LNCaP clone FGC (cell line): ENCODE data around the gene AKR1D1.

Experiments
- DNase-seq: peaks from one replicate; pipeline ENCODE4 v3.0.0-alpha.2; 2011; ENCODE audit warnings: low read depth
- H3K4me3 ChIP-seq: 2 replicates; pipeline ENCODE4 v1.5.1; 2011; ENCODE audit warnings: mild to moderate bottlenecking, low read depth, low read length, control low read depth
- TF ChIP-seq, protein P1 (sequence below): IDR thresholded peaks from 2 replicates; pipeline ENCODE4 v1.5.1; 2012; ENCODE audit warnings: mild to moderate bottlenecking; ENCODE audit not compliant: control insufficient read depth, insufficient read depth; ENCODE audit errors: extremely low read depth

AKR1D1 gene

DNA sequence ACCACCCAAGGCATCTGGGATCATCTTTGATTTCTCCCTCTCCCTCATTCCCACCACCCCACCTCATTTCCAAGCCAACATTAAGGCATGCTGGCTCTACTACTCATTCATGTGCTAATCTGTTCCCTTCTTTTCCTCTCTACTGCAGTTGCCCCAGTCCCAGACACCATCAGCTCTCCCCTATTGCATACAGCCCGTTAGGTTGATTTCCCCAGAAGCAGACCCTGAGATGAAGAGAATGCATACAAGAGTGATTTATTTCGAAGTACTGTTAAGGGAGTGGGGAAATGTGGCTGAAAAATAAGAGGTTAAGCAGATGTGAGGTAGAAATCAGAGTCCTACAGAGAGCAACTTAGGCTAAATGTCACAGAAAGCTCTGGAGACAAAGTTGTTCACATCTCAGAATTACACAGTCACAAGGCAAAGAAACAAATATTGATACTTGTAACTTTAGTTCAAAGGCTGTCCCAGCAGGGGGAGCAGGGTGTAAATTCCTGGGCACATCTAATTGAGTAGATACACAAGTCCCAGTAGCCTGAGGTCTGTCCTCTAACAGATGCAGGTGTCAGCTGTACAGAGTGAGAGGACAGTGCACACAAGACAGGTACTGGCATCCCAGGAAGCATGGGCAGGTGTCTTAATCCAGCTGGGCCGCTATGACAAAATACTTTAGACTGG lies 20.9 kb downstream of the AKR1D1 start:
- TF ChIP-seq, protein P1, sequence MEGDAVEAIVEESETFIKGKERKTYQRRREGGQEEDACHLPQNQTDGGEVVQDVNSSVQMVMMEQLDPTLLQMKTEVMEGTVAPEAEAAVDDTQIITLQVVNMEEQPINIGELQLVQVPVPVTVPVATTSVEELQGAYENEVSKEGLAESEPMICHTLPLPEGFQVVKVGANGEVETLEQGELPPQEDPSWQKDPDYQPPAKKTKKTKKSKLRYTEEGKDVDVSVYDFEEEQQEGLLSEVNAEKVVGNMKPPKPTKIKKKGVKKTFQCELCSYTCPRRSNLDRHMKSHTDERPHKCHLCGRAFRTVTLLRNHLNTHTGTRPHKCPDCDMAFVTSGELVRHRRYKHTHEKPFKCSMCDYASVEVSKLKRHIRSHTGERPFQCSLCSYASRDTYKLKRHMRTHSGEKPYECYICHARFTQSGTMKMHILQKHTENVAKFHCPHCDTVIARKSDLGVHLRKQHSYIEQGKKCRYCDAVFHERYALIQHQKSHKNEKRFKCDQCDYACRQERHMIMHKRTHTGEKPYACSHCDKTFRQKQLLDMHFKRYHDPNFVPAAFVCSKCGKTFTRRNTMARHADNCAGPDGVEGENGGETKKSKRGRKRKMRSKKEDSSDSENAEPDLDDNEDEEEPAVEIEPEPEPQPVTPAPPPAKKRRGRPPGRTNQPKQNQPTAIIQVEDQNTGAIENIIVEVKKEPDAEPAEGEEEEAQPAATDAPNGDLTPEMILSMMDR = peak; percentile 59
- H3K4me3 ChIP-seq = no peak overlapping the region
- peak; percentile 52 for DNase-seq

DNA sequence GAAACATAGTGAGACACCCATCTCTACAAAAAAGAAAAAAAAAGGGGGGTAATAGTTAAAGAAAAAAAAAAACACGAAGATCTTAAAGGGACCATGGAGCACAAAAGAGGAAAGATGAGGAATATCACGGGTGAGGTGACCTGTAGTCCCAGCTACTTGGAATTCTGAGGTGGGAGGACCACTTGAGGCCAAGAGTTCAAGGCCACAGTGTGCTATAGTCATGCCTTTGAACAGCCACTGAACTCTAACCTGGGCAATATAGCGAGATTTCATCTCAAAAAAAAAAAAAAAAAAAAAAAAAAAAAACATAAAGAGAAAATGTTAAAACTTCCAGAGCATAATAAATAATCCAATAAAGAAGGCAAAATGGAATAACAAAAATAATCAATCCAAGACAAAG lies 23.6 kb downstream of the AKR1D1 start:
- no peak overlapping the region for H3K4me3 ChIP-seq
- TF ChIP-seq, protein P1 = no peak
- DNase-seq = no peak

DNA sequence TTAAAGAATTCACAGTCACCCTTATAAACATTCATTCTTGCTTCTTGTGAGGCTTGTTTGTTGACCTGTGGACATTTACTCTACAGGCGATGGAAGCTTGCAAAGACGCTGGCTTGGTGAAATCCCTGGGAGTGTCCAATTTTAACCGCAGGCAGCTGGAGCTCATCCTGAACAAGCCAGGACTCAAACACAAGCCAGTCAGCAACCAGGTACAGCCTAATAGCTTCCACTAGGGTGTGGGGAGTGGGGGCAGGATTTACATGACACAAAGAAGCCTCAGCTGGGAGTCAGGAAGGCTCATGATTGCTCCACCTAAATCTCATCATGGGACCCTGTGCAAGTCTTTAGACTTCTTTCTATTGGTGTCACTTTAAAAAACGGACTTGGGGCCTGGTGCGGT lies 29.0 kb downstream of the AKR1D1 start:
- TF ChIP-seq, protein P1 = no peak
- no peak overlapping the region for H3K4me3 ChIP-seq
- no peak for DNase-seq

DNA sequence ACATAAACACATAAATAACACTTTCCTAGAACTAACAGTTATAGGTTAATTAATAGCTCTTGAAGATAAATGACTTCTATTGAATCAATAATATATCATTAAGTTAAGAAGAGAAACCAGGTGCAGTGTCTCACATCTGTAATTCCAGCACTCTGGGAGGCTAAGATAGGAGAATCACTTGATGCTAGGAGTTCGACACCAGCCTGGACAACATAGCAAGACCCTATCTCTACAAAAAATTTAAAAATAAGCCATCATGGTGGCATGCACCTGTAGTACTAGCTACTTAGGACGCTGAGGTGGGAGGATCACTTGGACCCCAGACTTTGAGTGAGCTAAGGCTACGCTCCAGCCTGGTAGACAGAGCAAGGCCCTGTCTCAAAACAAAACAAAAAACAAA lies 38.8 kb downstream of the AKR1D1 start:
- DNase-seq = no peak

DNA sequence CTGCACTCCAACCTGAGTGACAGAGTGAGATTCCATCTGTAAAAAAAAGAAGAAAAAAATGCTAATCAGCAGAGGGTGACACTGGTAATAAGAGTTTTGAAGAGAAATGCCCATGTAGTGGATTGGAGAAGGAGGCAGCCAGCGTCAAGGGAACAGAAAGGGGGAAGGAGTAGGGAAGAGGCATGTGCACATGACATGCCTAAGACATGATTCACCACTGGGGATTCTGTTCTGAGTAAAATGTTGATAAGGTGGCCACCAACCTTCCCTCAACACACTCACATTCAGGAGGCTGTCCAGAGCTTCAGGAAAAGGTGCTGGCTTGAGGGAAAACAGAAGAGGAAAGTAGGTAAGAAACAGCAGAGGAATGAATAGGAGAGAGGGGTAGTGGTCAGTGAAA lies 39.9 kb downstream of the AKR1D1 start:
- H3K4me3 ChIP-seq = no peak overlapping the region
- no peak for DNase-seq
- TF ChIP-seq, protein P1 = no peak

More for the DNA sequence above, 38.8 kb downstream of the AKR1D1 start:
- TF ChIP-seq, protein P1 = no peak
- no peak overlapping the region for H3K4me3 ChIP-seq

DNA sequence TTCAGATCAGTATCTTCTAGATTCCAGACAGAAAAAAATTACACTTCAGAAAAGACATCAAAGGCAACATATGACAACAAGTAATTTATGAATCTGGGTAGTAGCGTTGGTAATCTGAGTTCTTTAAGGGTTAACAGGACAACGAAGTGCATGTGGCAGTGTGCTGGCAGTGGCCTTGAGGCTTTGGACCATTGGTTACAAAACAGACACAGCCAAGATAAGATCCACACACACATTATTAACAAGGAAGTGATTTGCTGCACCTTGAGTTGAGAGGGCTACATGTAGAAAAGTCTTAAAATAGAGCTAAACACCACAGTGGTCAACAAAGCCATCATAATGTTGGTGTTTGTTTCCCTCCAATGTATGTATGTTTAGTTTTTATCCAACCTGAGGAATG lies 40.6 kb downstream of the AKR1D1 start:
- no peak for DNase-seq
- no peak overlapping the region for H3K4me3 ChIP-seq
- TF ChIP-seq, protein P1 = no peak
